ENCODE measurements around the gene RASA4.
"Not testable (repeated sequence)": the region's sequence is repeated elsewhere in the genome, so short reads cannot be mapped to it uniquely, and the experiment has no call there.

Gene RASA4
- long read RNA-seq, full-length matches to known transcripts, result 1 of 20 reads
- long read RNA-seq, partial matches to known transcripts, result 11 of 20 reads
- long read RNA-seq, other reads (novel, unspliced or antisense), result 8 of 20 reads

- peak; percentile 12 to 27 for DNase-seq (ENCODE audit: low read depth in 1 of 2, low spot score in 1 of 2)
- not testable (repeated sequence) for H3K27ac ChIP-seq (replicated peaks); H3K27me3 ChIP-seq (ENCODE audit: insufficient read depth, poor library complexity, severe bottlenecking)
- peak within 1 kb of the TSS; percentile 46 for H3K4me3 ChIP-seq (replicated peaks; ENCODE audit: insufficient read depth, low read length)
Observed at GRCh38 chr7:102616507-102617125, at the start of gene RASA4. Gene RASA4, minus strand, starts transcription at chr7:102616756. Its CDS starts 67 bp downstream, at chr7:102616689.

DNA sequence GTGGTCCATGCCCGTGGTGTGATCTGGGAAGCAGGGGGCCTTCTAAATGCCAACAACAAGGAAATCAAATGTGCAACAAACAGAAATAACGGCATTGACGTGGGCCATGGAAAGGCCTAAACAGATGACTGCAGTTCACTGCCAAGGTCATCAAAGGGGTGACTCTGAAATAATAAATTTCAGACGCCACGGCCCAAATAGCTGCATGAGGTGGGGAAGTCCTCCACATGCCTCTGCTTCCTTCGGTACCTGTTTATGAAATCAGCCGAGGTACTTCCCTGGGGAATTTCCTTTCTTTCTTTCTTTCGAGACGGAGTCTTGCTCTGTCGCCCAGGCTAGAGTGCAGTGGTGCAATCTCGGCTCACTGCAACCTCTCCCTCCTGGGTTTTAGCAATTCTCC, 48.2 kb upstream of the RASA4 start:
- H3K4me3 ChIP-seq (replicated peaks; ENCODE audit: insufficient read depth, low read length); H3K27ac ChIP-seq (replicated peaks); H3K27me3 ChIP-seq (ENCODE audit: insufficient read depth, poor library complexity, severe bottlenecking); DNase-seq (ENCODE audit: low read depth in 1 of 2, low spot score in 1 of 2): not testable (repeated sequence)

- DNase-seq (ENCODE audit: low read depth in 1 of 2, low spot score in 1 of 2); H3K27me3 ChIP-seq (ENCODE audit: insufficient read depth, poor library complexity, severe bottlenecking); H3K4me3 ChIP-seq (replicated peaks; ENCODE audit: insufficient read depth, low read length); H3K27ac ChIP-seq (replicated peaks): not testable (repeated sequence)
Observed at GRCh38 chr7:102649924-102650323, 33.4 kb upstream of the RASA4 start, which contains the start of gene SPDYE2B. Gene SPDYE2B, plus strand, starts transcription at chr7:102650319. Its CDS starts 2,030 bp downstream, at chr7:102652349.

DNA sequence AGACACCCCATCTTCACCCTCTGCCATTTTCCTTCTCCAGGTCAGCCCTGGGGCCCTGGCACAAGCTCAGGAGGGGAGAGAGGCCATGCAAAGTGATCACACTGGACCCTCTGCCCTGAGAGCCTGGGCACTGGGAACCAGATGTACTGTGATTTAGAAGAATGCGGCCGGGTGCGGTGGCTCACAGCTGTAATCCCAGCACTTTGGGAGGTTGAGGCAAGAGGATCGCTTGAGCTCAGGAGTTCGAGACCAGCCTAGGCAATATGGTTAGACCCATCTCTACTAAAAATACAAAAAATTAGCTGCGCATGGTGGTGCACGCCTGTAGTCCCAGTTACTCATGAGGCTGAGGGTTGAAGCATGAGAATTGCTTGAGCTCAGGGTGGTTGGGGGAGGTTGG, 31.3 kb upstream of the RASA4 start:
- DNase-seq (ENCODE audit: low read depth in 1 of 2, low spot score in 1 of 2); H3K27me3 ChIP-seq (ENCODE audit: insufficient read depth, poor library complexity, severe bottlenecking); H3K4me3 ChIP-seq (replicated peaks; ENCODE audit: insufficient read depth, low read length); H3K27ac ChIP-seq (replicated peaks): not testable (repeated sequence)

DNA sequence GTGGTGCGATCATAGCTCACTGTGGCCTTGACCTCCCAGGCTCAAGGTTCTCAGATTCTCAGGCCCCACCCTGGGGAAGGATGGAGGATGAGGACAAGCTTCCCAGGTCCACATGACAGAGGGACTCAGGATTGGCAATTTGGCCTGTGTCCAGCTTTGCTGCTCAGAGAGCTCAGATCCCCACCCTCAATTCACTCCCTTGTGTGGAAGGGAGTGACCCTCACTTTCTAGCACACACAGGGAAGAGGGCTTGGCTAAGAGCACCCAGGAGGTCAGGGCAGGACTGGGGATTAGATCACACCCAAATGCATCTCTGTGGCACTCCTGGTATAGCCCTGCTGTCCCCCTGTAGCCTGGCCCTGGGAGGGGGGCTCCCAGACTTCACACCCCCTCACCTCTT, 26.8 kb upstream of the RASA4 start:
- DNase-seq (ENCODE audit: low read depth in 1 of 2, low spot score in 1 of 2); H3K4me3 ChIP-seq (replicated peaks; ENCODE audit: insufficient read depth, low read length): not testable (repeated sequence)

GRCh38 chr7:102642691-102643090, 26.1 kb upstream of the RASA4 start, which contains the start of gene UPK3BL1:
Gene UPK3BL1, minus strand, starts transcription at chr7:102642791. Its CDS starts 50 bp downstream, at chr7:102642741.
- not testable (repeated sequence) for DNase-seq (ENCODE audit: low read depth in 1 of 2, low spot score in 1 of 2); H3K27ac ChIP-seq (replicated peaks); H3K4me3 ChIP-seq (replicated peaks; ENCODE audit: insufficient read depth, low read length)

More for the DNA sequence above, 26.8 kb upstream of the RASA4 start:
- not testable (repeated sequence) for H3K27ac ChIP-seq (replicated peaks); H3K27me3 ChIP-seq (ENCODE audit: insufficient read depth, poor library complexity, severe bottlenecking)

GRCh38 chr7:102638848-102639247, 22.3 kb upstream of the RASA4 start:
- not testable (repeated sequence) for H3K27me3 ChIP-seq (ENCODE audit: insufficient read depth, poor library complexity, severe bottlenecking); H3K27ac ChIP-seq (replicated peaks); H3K4me3 ChIP-seq (replicated peaks; ENCODE audit: insufficient read depth, low read length)
- peak in 1 of 2 experiments; percentile 1 for DNase-seq (ENCODE audit: low read depth in 1 of 2, low spot score in 1 of 2)

More at GRCh38 chr7:102642691-102643090, 26.1 kb upstream of the RASA4 start, which contains the start of gene UPK3BL1:
- not testable (repeated sequence) for H3K27me3 ChIP-seq (ENCODE audit: insufficient read depth, poor library complexity, severe bottlenecking)

DNA sequence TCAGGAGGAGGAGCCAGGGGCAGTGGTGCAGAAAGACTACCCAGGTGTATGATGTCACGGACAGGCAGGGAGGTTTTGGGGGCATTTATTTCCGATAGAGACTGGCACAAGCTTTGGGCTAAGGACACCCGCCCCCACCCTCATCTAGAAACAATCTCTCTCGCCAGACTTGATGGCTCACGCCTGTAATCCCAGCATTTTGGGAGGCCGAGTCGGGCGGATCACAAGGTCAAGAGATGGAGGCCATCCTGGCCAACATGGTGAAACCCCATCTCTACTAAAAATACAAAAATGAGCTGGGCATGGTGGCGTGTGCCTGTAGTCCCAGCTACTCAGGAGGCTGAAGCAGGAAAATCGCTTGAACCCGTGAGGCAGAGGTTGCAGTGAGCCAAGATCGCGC, 20.4 kb upstream of the RASA4 start:
- peak in 1 of 2 experiments; percentile 0 for DNase-seq (ENCODE audit: low read depth in 1 of 2, low spot score in 1 of 2)
- not testable (repeated sequence) for H3K4me3 ChIP-seq (replicated peaks; ENCODE audit: insufficient read depth, low read length); H3K27me3 ChIP-seq (ENCODE audit: insufficient read depth, poor library complexity, severe bottlenecking); H3K27ac ChIP-seq (replicated peaks)

- not testable (repeated sequence) for H3K4me3 ChIP-seq (replicated peaks; ENCODE audit: insufficient read depth, low read length); DNase-seq (ENCODE audit: low read depth in 1 of 2, low spot score in 1 of 2); H3K27me3 ChIP-seq (ENCODE audit: insufficient read depth, poor library complexity, severe bottlenecking); H3K27ac ChIP-seq (replicated peaks)
Observed at GRCh38 chr7:102635354-102635753, 18.8 kb upstream of the RASA4 start.

GRCh38 chr7:102634299-102634698, 17.7 kb upstream of the RASA4 start:
- not testable (repeated sequence) for H3K4me3 ChIP-seq (replicated peaks; ENCODE audit: insufficient read depth, low read length); H3K27me3 ChIP-seq (ENCODE audit: insufficient read depth, poor library complexity, severe bottlenecking); H3K27ac ChIP-seq (replicated peaks); DNase-seq (ENCODE audit: low read depth in 1 of 2, low spot score in 1 of 2)

- H3K27me3 ChIP-seq (ENCODE audit: insufficient read depth, poor library complexity, severe bottlenecking); H3K4me3 ChIP-seq (replicated peaks; ENCODE audit: insufficient read depth, low read length); H3K27ac ChIP-seq (replicated peaks); DNase-seq (ENCODE audit: low read depth in 1 of 2, low spot score in 1 of 2): not testable (repeated sequence)
Observed at GRCh38 chr7:102630622-102631021, 14.1 kb upstream of the RASA4 start.

DNA sequence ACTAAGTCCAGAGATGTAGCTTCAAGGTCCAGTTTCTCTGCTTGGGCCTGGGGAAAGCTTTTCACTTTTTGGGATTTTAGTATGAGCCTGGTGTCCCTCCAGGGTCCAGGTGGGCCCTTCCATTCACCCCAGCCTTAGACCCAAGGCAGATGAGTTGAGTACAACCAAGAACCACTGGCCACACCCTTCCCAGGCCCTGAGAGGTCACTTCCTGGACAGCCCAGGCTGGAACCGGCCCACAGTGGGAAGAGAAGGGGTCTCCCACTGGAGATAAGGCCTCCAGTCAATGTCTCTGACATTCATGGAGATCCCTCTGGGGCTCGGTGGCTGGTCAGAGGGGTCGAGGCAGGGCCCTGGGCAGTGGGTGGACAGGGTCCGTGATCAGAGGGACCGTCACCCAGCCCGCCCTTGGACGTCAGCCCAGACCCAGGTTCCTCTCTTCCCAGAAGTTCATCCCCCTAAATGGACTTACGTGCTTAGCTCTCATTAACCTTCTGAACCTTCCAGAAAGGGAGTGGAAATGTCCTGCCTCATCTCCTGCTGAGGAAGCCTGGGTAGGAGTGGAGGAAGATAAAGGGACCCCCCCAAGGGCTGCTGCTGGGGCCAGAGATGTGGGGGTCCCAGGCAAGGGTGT, 10.8 kb upstream of the RASA4 start:
- H3K27me3 ChIP-seq (ENCODE audit: insufficient read depth, poor library complexity, severe bottlenecking); H3K27ac ChIP-seq (replicated peaks); DNase-seq (ENCODE audit: low read depth in 1 of 2, low spot score in 1 of 2); H3K4me3 ChIP-seq (replicated peaks; ENCODE audit: insufficient read depth, low read length): not testable (repeated sequence)

- not testable (repeated sequence) for H3K4me3 ChIP-seq (replicated peaks; ENCODE audit: insufficient read depth, low read length); H3K27me3 ChIP-seq (ENCODE audit: insufficient read depth, poor library complexity, severe bottlenecking); H3K27ac ChIP-seq (replicated peaks); DNase-seq (ENCODE audit: low read depth in 1 of 2, low spot score in 1 of 2)
Observed at GRCh38 chr7:102618122-102618521, 1.6 kb upstream of the RASA4 start.

- not testable (repeated sequence) for H3K27ac ChIP-seq (replicated peaks); DNase-seq (ENCODE audit: low read depth in 1 of 2, low spot score in 1 of 2)
Observed at GRCh38 chr7:102615930-102616329, 626 bp downstream of the RASA4 start.

GRCh38 chr7:102614873-102615272, 1.7 kb downstream of the RASA4 start:
- not testable (repeated sequence) for DNase-seq (ENCODE audit: low read depth in 1 of 2, low spot score in 1 of 2); H3K4me3 ChIP-seq (replicated peaks; ENCODE audit: insufficient read depth, low read length); H3K27ac ChIP-seq (replicated peaks); H3K27me3 ChIP-seq (ENCODE audit: insufficient read depth, poor library complexity, severe bottlenecking)

More at GRCh38 chr7:102615930-102616329, 626 bp downstream of the RASA4 start:
- H3K4me3 ChIP-seq (replicated peaks; ENCODE audit: insufficient read depth, low read length); H3K27me3 ChIP-seq (ENCODE audit: insufficient read depth, poor library complexity, severe bottlenecking): not testable (repeated sequence)
